Fibroblast of lung (primary cell): ENCODE measurements around the gene RNF225. TPM values are rescaled to one million over a fixed set of nuclear protein-coding genes. Genes with fewer than 3 reads are reported as not detected.
A peak's percentile ranks its signal among the peaks of the same experiment; 100 is the strongest.

Experiments used
- DNase-seq, 2 donors: peaks; one replicate each; pipeline versions ENCODE4 v3.0.0 to v3.0.0-alpha.2; 2010; ENCODE audit warnings: low read depth in 2 of 2
- H2AFZ ChIP-seq: 2 replicates; pipeline ENCODE4 v1.5.1; 2012; ENCODE audit warnings: low read length, control low read depth, inconsistent platforms
- H3K27ac ChIP-seq: 2 replicates; pipeline ENCODE4 v1.5.1; 2011; ENCODE audit warnings: low read length, control low read depth; ENCODE audit not compliant: insufficient read depth
- H3K27me3 ChIP-seq: 2 replicates; pipeline ENCODE4 v1.5.1; 2011; ENCODE audit warnings: mild to moderate bottlenecking, low read length; ENCODE audit not compliant: control insufficient read depth, insufficient read depth
- H3K36me3 ChIP-seq: 2 replicates; pipeline ENCODE4 v1.5.1; 2011; ENCODE audit warnings: low read length; ENCODE audit not compliant: control insufficient read depth, insufficient read depth
- H3K4me1 ChIP-seq: 2 replicates; pipeline ENCODE4 v1.5.1; 2011; ENCODE audit warnings: low read length; ENCODE audit not compliant: control insufficient read depth, insufficient read depth; ENCODE audit errors: extremely low read depth
- H3K4me2 ChIP-seq: 2 replicates; pipeline ENCODE4 v1.5.1; 2011; ENCODE audit warnings: low read length, control low read depth; ENCODE audit not compliant: insufficient read depth; ENCODE audit errors: extremely low read depth
- H3K4me3 ChIP-seq, 4 experiments: fragments of 200-600 bp in 1 of 4; sonication (generic) in 1 of 4; replicated peaks in 1 of 4; 2 replicates each; pipeline ENCODE4 v1.5.1; 2011 to 2016; ENCODE audit warnings: low read length in 4 of 4, low read depth in 3 of 4, mild to moderate bottlenecking in 3 of 4, control low read depth in 2 of 4, inconsistent platforms in 1 of 4, mixed read lengths in 1 of 4; ENCODE audit not compliant: insufficient read depth in 1 of 4; ENCODE audit errors: control extremely low read depth in 1 of 4
- H3K79me2 ChIP-seq: 2 replicates; pipeline ENCODE4 v1.5.1; 2012; ENCODE audit warnings: mild to moderate bottlenecking, low read length, inconsistent platforms; ENCODE audit not compliant: control insufficient read depth, insufficient read depth
- H3K9ac ChIP-seq: 2 replicates; pipeline ENCODE4 v1.5.1; 2011; ENCODE audit warnings: mild to moderate bottlenecking, low read length, control low read depth; ENCODE audit not compliant: insufficient read depth
- H3K9me3 ChIP-seq: 2 replicates; pipeline ENCODE4 v1.5.1; 2012; ENCODE audit warnings: low read depth, low read length; ENCODE audit not compliant: control insufficient read depth, insufficient read depth
- H4K20me1 ChIP-seq: 2 replicates; pipeline ENCODE4 v1.5.1; 2011; ENCODE audit warnings: low read length; ENCODE audit not compliant: control insufficient read depth, insufficient read depth; ENCODE audit errors: extremely low read depth
- CTCF ChIP-seq, 2 donors: IDR thresholded peaks in 1 of 2; conservative IDR thresholded peaks in 1 of 2; 1 replicate in 1 of 2; 2 replicates in 1 of 2; pipeline ENCODE4 v1.5.1; 2011 to 2012; ENCODE audit warnings: low read length in 2 of 2, control low read depth in 1 of 2, inconsistent platforms in 1 of 2, low read depth in 1 of 2, mild to moderate bottlenecking in 1 of 2
- EZH2 ChIP-seq: IDR thresholded peaks from 2 replicates; pipeline ENCODE4 v1.5.1; 2012; ENCODE audit warnings: low read length, control low read depth, mild to moderate bottlenecking; ENCODE audit errors: missing control alignments
- polyA plus RNA-seq, 2 donors: library from polyadenylated mRNA; depleted of rRNA in 1 of 2; stranded (reverse) in 1 of 2; unstranded in 1 of 2; fragments of >200 nt; gene quantifications; 2 replicates each; pipeline ENCODE4 v1.2.1, GENCODE V29; 2011 to 2012; ENCODE audit warnings: missing spikeins in 1 of 2
- total RNA-seq: library from RNA; depleted of rRNA; stranded (reverse); fragments of >200 nt; gene quantifications from 2 replicates; pipeline ENCODE4 v1.2.1, GENCODE V29; 2014

The RNF225 gene
- total and polyA plus RNA-seq, 2 donors (not counting 1 experiment from before 2014, with no cell fraction given) = not detected

GRCh38 chr19:58393725-58394033 is 1.8 kb upstream of the RNF225 start:
- Histone ChIP-seq H3K9ac (no peak overlapping the region), H2AFZ (no peak overlapping the region), H3K4me3 (no peak overlapping the region), H4K20me1 (no peaks in the 10 kb centered on the region), H3K36me3 (peaks cover 21% of the 10 kb centered on the region), H3K27ac (no peak overlapping the region), H3K9me3 (no peaks in the 10 kb centered on the region), H3K4me2 (no peak overlapping the region), H3K79me2 (peaks cover 18% of the 10 kb centered on the region), H3K27me3 (no peaks in the 10 kb centered on the region), H3K4me1 (no peaks in the 10 kb centered on the region)
- no peak for DNase-seq
- TF ChIP-seq CTCF (conservative IDR thresholded peaks at IDR 0.05 in 1 of 2, IDR thresholded peaks at IDR 0.05 in 1 of 2; ENCODE audit: low read depth in 1 of 2, low read length in 2 of 2) (no peak), EZH2 (no peak)

- no peaks in the 10 kb centered on the region for H3K27me3 ChIP-seq
- H4K20me1 ChIP-seq = no peaks in the 10 kb centered on the region
- H3K4me2 ChIP-seq = no peak overlapping the region
- DNase-seq = no peak
- H3K4me1 ChIP-seq = no peaks in the 10 kb centered on the region
- H3K27ac ChIP-seq = no peak overlapping the region
- H2AFZ ChIP-seq = no peak overlapping the region
- TF ChIP-seq EZH2 (no peak), CTCF (conservative IDR thresholded peaks at IDR 0.05 in 1 of 2, IDR thresholded peaks at IDR 0.05 in 1 of 2; ENCODE audit: low read depth in 1 of 2, low read length in 2 of 2) (no peak)
- H3K9ac ChIP-seq = no peak overlapping the region
- H3K9me3 ChIP-seq = no peaks in the 10 kb centered on the region
- H3K36me3 ChIP-seq = peaks cover 21% of the 10 kb centered on the region
- H3K4me3 ChIP-seq = no peak overlapping the region
- H3K79me2 ChIP-seq = peaks cover 11% of the 10 kb centered on the region
Measured at GRCh38 chr19:58394821-58395219, 636 bp upstream of the RNF225 start.

- Histone ChIP-seq H3K79me2 (peaks cover 3% of the 10 kb centered on the region), H2AFZ (no peak overlapping the region), H3K27me3 (no peaks in the 10 kb centered on the region), H3K9me3 (no peaks in the 10 kb centered on the region), H3K36me3 (peaks cover 21% of the 10 kb centered on the region), H3K4me3 (no peak overlapping the region), H3K27ac (no peak overlapping the region), H3K9ac (no peak overlapping the region), H3K4me1 (peaks cover 4% of the 10 kb centered on the region), H3K4me2 (peak overlapping the region; percentile 8), H4K20me1 (no peaks in the 10 kb centered on the region)
- TF ChIP-seq CTCF (conservative IDR thresholded peaks at IDR 0.05 in 1 of 2, IDR thresholded peaks at IDR 0.05 in 1 of 2; ENCODE audit: low read depth in 1 of 2, low read length in 2 of 2) (no peak), EZH2 (no peak)
- no peak for DNase-seq
Measured at GRCh38 chr19:58395979-58396627, 647 bp downstream of the RNF225 start.
